Hematopoietic multipotent progenitor cell treated with erythropoietin and hydrocortisone succinate and interleukin-3 and kit ligand, for 17 days (in vitro differentiated cells): ENCODE data around the gene LIPH.
"Not testable (repeated sequence)": the region's sequence is repeated elsewhere in the genome, so short reads cannot be mapped to it uniquely, and the experiment has no call there.

ENCODE experiments used
- DNase-seq: peaks from one replicate; pipeline ENCODE4 v3.0.0-alpha.2; 2015; ENCODE audit warnings: low spot score

Gene LIPH

DNA sequence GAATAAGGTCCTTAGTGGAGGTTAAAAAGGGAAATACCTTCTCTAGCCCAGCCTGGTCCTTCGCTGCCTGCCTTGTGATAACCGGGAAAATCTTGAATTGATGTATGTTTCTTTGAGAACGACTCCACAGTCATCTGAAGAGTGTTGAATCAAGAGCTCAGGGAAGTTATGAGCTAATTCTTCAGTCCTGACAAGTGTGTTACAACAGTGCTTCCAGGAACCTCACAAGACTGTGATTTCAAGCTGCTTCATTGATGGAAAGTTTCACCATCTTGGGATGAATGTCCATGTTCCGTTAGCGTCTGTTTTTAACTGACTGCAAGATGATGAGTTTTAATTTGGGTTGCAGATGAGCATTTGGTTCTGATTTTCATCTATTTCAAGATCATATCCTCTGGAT lies 66.0 kb downstream of the LIPH start:
- DNase-seq, result no peak

DNA sequence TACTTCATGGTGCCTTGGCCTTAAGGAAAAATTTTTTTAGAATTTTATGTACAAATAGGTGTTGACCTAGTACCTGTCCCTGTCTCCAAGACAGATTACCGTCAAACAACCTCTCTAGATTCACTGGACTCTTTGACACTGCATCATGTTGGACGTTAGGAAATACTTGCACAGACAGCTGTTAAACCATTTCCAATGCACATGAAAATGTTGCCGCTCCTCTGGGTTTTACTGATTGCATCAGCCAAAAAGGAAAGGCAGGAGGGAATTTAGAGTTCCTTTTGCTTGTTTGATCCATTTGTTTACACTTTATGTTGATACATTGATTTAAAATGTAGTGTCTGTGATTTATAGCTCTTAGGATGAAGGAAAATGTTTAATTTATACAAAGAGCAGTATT lies 68.1 kb downstream of the LIPH start:
- DNase-seq, result no peak

- no peak for DNase-seq
These were observed 72.9 kb downstream of the LIPH start for GRCh38 chr3:185479373-185479945.

- DNase-seq, result no peak
These were observed 75.1 kb downstream of the LIPH start for GRCh38 chr3:185477316-185477715.

- not testable (repeated sequence) for DNase-seq
These were observed 77.5 kb downstream of the LIPH start for GRCh38 chr3:185474922-185475321.

DNA sequence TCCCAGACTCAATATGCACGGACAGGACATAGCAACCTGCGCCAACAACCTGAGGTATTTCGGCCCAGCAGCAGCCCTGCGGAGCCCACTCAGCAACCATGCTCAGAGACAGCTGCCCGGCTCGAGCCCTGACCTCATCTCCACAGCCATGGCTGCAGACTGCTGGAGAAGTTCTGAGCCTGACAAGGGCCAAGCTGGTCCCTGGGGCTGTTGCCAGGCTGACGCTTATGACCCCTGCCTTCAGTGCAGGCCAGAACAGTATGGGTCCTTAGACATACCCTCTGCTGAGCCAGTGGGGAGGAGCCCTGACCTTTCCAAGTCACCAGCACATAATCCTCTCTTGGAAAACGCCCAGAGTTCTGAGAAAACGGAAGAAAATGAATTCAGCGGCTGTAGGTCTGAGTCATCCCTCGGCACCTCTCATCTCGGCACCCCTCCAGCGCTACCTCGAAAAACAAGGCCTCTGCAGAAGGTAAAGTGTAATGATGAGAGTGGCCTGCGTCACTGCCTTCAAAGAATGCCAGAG lies 79.0 kb downstream of the LIPH start:
- no peak for DNase-seq

GRCh38 chr3:185470323-185470722 lies 82.1 kb downstream of the LIPH start:
- no peak for DNase-seq

GRCh38 chr3:185469542-185469941 lies 82.8 kb downstream of the LIPH start:
- DNase-seq, result no peak

GRCh38 chr3:185466123-185466522 lies 86.3 kb downstream of the LIPH start:
- DNase-seq, result not testable (repeated sequence)

DNA sequence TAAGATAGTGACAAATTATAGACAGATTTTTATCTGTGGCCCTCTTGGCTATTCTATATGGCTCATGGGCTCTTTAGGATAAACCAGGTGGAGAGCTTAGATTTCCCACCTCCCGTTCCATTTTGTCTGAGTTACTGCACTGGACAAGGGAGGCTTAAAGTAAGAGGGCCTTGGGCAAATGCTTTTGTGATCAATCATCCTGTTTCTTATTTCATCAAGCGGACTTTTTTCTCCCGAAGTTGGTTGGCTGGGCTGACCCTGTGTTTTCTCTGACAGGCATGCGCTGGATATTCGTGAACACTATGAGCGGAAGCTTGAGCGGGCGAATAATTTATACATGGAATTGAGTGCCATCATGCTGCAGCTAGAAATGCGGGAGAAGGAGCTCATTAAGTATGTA lies 86.9 kb downstream of the LIPH start:
- no peak for DNase-seq

DNA sequence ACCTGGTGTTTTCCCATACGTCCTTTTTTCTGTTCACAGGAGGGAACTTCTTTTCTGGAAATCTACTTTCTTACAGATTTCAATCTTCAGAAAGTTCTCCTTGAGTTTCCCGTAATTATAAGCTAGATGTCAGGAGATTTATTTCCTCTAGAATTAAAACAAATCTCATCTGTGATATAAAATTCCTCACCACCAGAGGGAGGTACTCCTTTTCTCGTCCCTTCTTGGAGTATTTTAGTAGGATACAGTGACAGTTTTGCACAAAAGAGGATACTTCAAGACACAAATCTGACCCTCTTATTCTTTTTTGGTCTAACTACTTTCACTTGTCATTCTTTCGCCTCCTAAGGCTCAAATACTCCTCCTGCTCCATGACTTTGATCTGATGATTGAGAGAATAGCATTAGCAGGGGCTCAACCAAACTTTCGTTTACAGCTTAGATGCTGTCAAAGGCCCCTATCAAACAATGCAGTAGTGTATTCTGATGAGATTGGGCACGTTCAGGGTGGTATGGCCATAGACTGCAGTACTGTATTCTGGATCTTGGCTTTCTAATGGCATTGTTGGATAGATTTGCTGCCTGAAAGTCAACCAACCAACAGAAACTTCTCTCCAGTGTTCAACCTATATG lies 91.6 kb downstream of the LIPH start:
- no peak for DNase-seq

- no peak for DNase-seq
These were observed 92.1 kb downstream of the LIPH start for GRCh38 chr3:185460309-185460708.

- no peak for DNase-seq
These were observed 95.0 kb downstream of the LIPH start for GRCh38 chr3:185457376-185457775.
